ENCODE measurements around the gene MAPKAP1. TPM values are rescaled to one million over a fixed set of nuclear protein-coding genes. Genes with fewer than 3 reads are reported as not detected.

Gene MAPKAP1
- total RNA-seq, 4 donors from 2014 or later, result 57.6 to 70.2 (median 68.7) TPM

- Histone ChIP-seq H3K4me3 (no peak overlapping the region), H3K27me3 (no peaks in the 10 kb centered on the region), H3K9me3 (no peaks in the 10 kb centered on the region), H3K4me1 (peaks cover 39% of the 10 kb centered on the region), H3K36me3 (no peaks in the 10 kb centered on the region), H3K27ac (no peak overlapping the region)
- no peak for DNase-seq (ENCODE audit: low spot score in 2 of 2)
- no peak for TF ChIP-seq POLR2AphosphoS5 (IDR thresholded peaks at IDR 0.05)
- no peak for TF ChIP-seq EP300 (IDR thresholded peaks at IDR 0.05)
- no peak for TF ChIP-seq CTCF (IDR thresholded peaks at IDR 0.05)
- TF ChIP-seq POLR2A (IDR thresholded peaks at IDR 0.05), result no peak
- WGBS, result 91% methylated on average over 3 of the region's 3 CpGs
These were observed 166.5 kb downstream of the MAPKAP1 start for GRCh38 chr9:125540497-125540896.

- TF ChIP-seq POLR2A (IDR thresholded peaks at IDR 0.05) (no peak), POLR2AphosphoS5 (IDR thresholded peaks at IDR 0.05) (peak in 1 of 3 donors; percentile 26)
- peak overlapping the region; percentile 44 for H3K27ac ChIP-seq
- H3K4me1 ChIP-seq, result peaks cover 29% of the 10 kb centered on the region
- no peaks in the 10 kb centered on the region for H3K27me3 ChIP-seq
- 26% methylated on average over 2 of the region's 2 CpGs for WGBS
- H3K9me3 ChIP-seq, result no peaks in the 10 kb centered on the region
- no peak overlapping the region for H3K4me3 ChIP-seq
- DNase-seq (ENCODE audit: low spot score in 2 of 2), result no peak
- no peaks in the 10 kb centered on the region for H3K36me3 ChIP-seq
These were observed 168.9 kb downstream of the MAPKAP1 start for GRCh38 chr9:125538092-125538473.

- no peak for DNase-seq (ENCODE audit: low spot score in 2 of 2)
- H3K9me3 ChIP-seq, result no peaks in the 10 kb centered on the region
- no peak for TF ChIP-seq EP300 (IDR thresholded peaks at IDR 0.05)
- TF ChIP-seq POLR2AphosphoS5 (IDR thresholded peaks at IDR 0.05), result no peak
- TF ChIP-seq CTCF (IDR thresholded peaks at IDR 0.05), result no peak
- TF ChIP-seq POLR2A (IDR thresholded peaks at IDR 0.05), result no peak
- H3K27ac ChIP-seq, result peak overlapping the region; percentile 44
- no peaks in the 10 kb centered on the region for H3K36me3 ChIP-seq
- no peak overlapping the region for H3K4me3 ChIP-seq
- peaks cover 29% of the 10 kb centered on the region for H3K4me1 ChIP-seq
- no peaks in the 10 kb centered on the region for H3K27me3 ChIP-seq
- WGBS, result 88% methylated on average over 2 of the region's 2 CpGs
These were observed 169.4 kb downstream of the MAPKAP1 start for GRCh38 chr9:125537442-125538091.

GRCh38 chr9:125536776-125537175 is 170.2 kb downstream of the MAPKAP1 start:
- peaks cover 27% of the 10 kb centered on the region for H3K4me1 ChIP-seq
- no peak for DNase-seq (ENCODE audit: low spot score in 2 of 2)

GRCh38 chr9:125536167-125536772 is 170.7 kb downstream of the MAPKAP1 start:
- Histone ChIP-seq H3K4me3 (no peak overlapping the region), H3K27me3 (no peaks in the 10 kb centered on the region), H3K9me3 (no peaks in the 10 kb centered on the region), H3K4me1 (peaks cover 25% of the 10 kb centered on the region), H3K27ac (no peak overlapping the region), H3K36me3 (no peaks in the 10 kb centered on the region)
- no peak for DNase-seq (ENCODE audit: low spot score in 2 of 2)
- WGBS, result 64% methylated on average over 3 of the region's 3 CpGs
- no peak for TF ChIP-seq EP300 (IDR thresholded peaks at IDR 0.05)
- TF ChIP-seq POLR2AphosphoS5 (IDR thresholded peaks at IDR 0.05), result no peak
- TF ChIP-seq CTCF (IDR thresholded peaks at IDR 0.05), result no peak

More at GRCh38 chr9:125536776-125537175, 170.2 kb downstream of the MAPKAP1 start:
- Histone ChIP-seq H3K9me3 (no peaks in the 10 kb centered on the region), H3K4me3 (no peak overlapping the region), H3K27ac (no peak overlapping the region), H3K36me3 (no peaks in the 10 kb centered on the region), H3K27me3 (no peaks in the 10 kb centered on the region)
- TF ChIP-seq POLR2AphosphoS5 (IDR thresholded peaks at IDR 0.05) (no peak), CTCF (IDR thresholded peaks at IDR 0.05) (no peak), EP300 (IDR thresholded peaks at IDR 0.05) (no peak), POLR2A (IDR thresholded peaks at IDR 0.05) (no peak)
- 23% methylated on average over 1 of the region's 1 CpG for WGBS

Measured in suprapubic skin (tissue), 4 donors.